Activated CD8-positive, alpha-beta memory T cell treated with anti-CD3 and anti-CD28 coated beads, Interleukin-2, amount 50 U/mL, for 24 hours (primary cell): ENCODE measurements around the gene KLHDC1.

Experiments
- DNase-seq: peaks from one replicate; pipeline ENCODE4 v3.0.0-alpha.2; 2020; ENCODE audit errors: extremely low read depth

Gene KLHDC1

GRCh38 chr14:49783394-49784014 lies 90.6 kb downstream of the KLHDC1 start:
- DNase-seq, result no peak

GRCh38 chr14:49786315-49786714 lies 93.4 kb downstream of the KLHDC1 start:
- no peak for DNase-seq

GRCh38 chr14:49792618-49793017 lies 99.7 kb downstream of the KLHDC1 start:
- DNase-seq, result no peak

- no peak for DNase-seq
Observed at GRCh38 chr14:49796025-49796424, 103.1 kb downstream of the KLHDC1 start.
